K562 (cell line): ENCODE measurements around the gene PDE4D. TPM values are rescaled to one million over a fixed set of nuclear protein-coding genes. Genes with fewer than 3 reads are reported as not detected.

Experiments used
- ATAC-seq: fragments of 200-7000 bp; cut with Tn5 transposase; 3 replicates; pipeline ENCODE4 v1.9.1; 2020; ENCODE audit warnings: moderate library complexity
- BruUV-seq: library from RNA; stranded (reverse); fragments of 400-500 nt; replicated peaks from 2 replicates; lab custom pipeline; 2021; lab: Mats Ljungman, UMichigan
- CTCF ChIA-PET: fragments of 300-600 bp; formaldehyde crosslinking; extraction: SDS; loops from one replicate; lab custom pipeline; 2021; ENCODE audit warnings: low intra/inter-chr PET ratio; lab: Yijun Ruan, JAX
- POLR2A ChIA-PET: fragments of 300-600, 350-650 bp; sonication (Branson Sonifier 250); formaldehyde crosslinking; extraction: SDS; loops from one replicate; lab custom pipeline; 2021; ENCODE audit warnings: antibody characterized with exemption, inconsistent platforms; lab: Yijun Ruan, JAX
- DNase-seq, 4 experiments: peaks; one replicate each; pipeline versions ENCODE4 v3.0.0 to v3.0.0-alpha.2; 2011 to 2018; ENCODE audit warnings: low spot score in 3 of 4, mixed read lengths in 3 of 4; ENCODE audit errors: extremely low read depth in 1 of 4
- FAIRE-seq: peaks from 2 replicates; lab custom pipeline; 2011; peaks lifted over from hg19 to GRCh38; lab: Jason Lieb, UNC
- H2AFZ ChIP-seq: 2 replicates; pipeline ENCODE4 v1.6.0; 2011; ENCODE audit warnings: low read depth, low read length, control low read depth, inconsistent platforms
- H3K27ac ChIP-seq: fragments of 200-600 bp; 3 replicates; pipeline ENCODE4 v1.8.0; 2011; ENCODE audit warnings: low read depth, mild to moderate bottlenecking, control low read depth, inconsistent platforms, low read length, moderate library complexity, mixed read lengths; ENCODE audit errors: extremely low read depth
- H3K27me3 ChIP-seq, 2 experiments: fragments of 300-600 bp in 1 of 2; 2 replicates in 1 of 2; 3 replicates in 1 of 2; pipeline versions ENCODE4 v1.6.0 to v1.8.0; 2011; ENCODE audit warnings: inconsistent platforms in 2 of 2, low read length in 2 of 2, mild to moderate bottlenecking in 1 of 2, mixed read lengths in 1 of 2, moderate library complexity in 1 of 2; ENCODE audit not compliant: control insufficient read depth in 2 of 2, insufficient read depth in 2 of 2
- H3K36me3 ChIP-seq: fragments of 300-600 bp; 3 replicates; pipeline ENCODE4 v1.8.0; 2011; ENCODE audit warnings: mild to moderate bottlenecking, low read length, inconsistent platforms; ENCODE audit not compliant: control insufficient read depth, insufficient read depth
- H3K4me1 ChIP-seq, 2 experiments: fragments of 200-600 bp in 1 of 2; replicated peaks in 1 of 2; 2 replicates in 1 of 2; 3 replicates in 1 of 2; pipeline versions ENCODE4 v1.5.1 to v1.8.0; 2011; ENCODE audit warnings: inconsistent platforms in 2 of 2, low read length in 2 of 2, mild to moderate bottlenecking in 1 of 2, mixed read lengths in 1 of 2, moderate library complexity in 1 of 2; ENCODE audit not compliant: control insufficient read depth in 2 of 2, insufficient read depth in 2 of 2
- H3K4me2 ChIP-seq: 2 replicates; pipeline ENCODE4 v1.6.1; 2011; ENCODE audit warnings: low read length, control low read depth, inconsistent platforms, mixed read lengths; ENCODE audit not compliant: insufficient read depth
- H3K4me3 ChIP-seq: fragments of 200-600 bp; sonication (generic), shearing (Covaris generic); 2 replicates; pipeline ENCODE4 v1.5.1; 2016; ENCODE audit warnings: control low read depth, inconsistent platforms
- H3K79me2 ChIP-seq: fragments of 200-600 bp; 3 replicates; pipeline ENCODE4 v1.8.0; 2011; ENCODE audit warnings: low read length, inconsistent platforms; ENCODE audit not compliant: control insufficient read depth, insufficient read depth
- H3K9ac ChIP-seq, 2 experiments: 2 replicates each; pipeline versions ENCODE4 v1.6.0 to v1.6.1; 2011; ENCODE audit warnings: low read depth in 2 of 2, low read length in 2 of 2, control low read depth in 1 of 2, inconsistent platforms in 1 of 2, mild to moderate bottlenecking in 1 of 2, mixed read lengths in 1 of 2; ENCODE audit not compliant: insufficient read depth in 1 of 2
- H3K9me1 ChIP-seq: one replicate; pipeline ENCODE4 v1.6.0; 2011; ENCODE audit warnings: inconsistent platforms, mild to moderate bottlenecking, low read length, moderate library complexity; ENCODE audit not compliant: control insufficient read depth, insufficient read depth
- H3K9me3 ChIP-seq: replicated peaks from 2 replicates; pipeline ENCODE4 v1.5.1; 2011; ENCODE audit warnings: low read depth, low read length, inconsistent platforms; ENCODE audit not compliant: control insufficient read depth, insufficient read depth
- H4K20me1 ChIP-seq: replicated peaks from 2 replicates; pipeline ENCODE4 v1.6.1; 2011; ENCODE audit warnings: low read length, inconsistent platforms, mixed read lengths; ENCODE audit not compliant: control insufficient read depth, insufficient read depth
- BMI1 ChIP-seq: fragments of 150-350 bp; IDR thresholded peaks from 2 replicates; pipeline ENCODE4 v1.6.1; 2014; ENCODE audit warnings: low read length
- EWSR1 ChIP-seq: fragments of 450-650 bp; IDR thresholded peaks from 2 replicates; pipeline ENCODE4 v1.6.1; 2018; ENCODE audit warnings: borderline replicate concordance, mild to moderate bottlenecking, low read depth, moderate library complexity; ENCODE audit not compliant: partially characterized antibody
- POLR2AphosphoS5 ChIP-seq: IDR thresholded peaks from 2 replicates; pipeline ENCODE4 v1.6.1; 2011; ENCODE audit warnings: mild to moderate bottlenecking, low read depth, low read length, moderate library complexity; ENCODE audit not compliant: control insufficient read depth, insufficient read depth
- POLR2B ChIP-seq: fragments of 450-650 bp; IDR thresholded peaks from 2 replicates; pipeline ENCODE4 v1.6.1; 2018; ENCODE audit warnings: low read depth; ENCODE audit not compliant: partially characterized antibody
- PTTG1 ChIP-seq: fragments of 450-650 bp; IDR thresholded peaks from 2 replicates; pipeline ENCODE4 v1.6.1; 2016; ENCODE audit warnings: low read depth, mild to moderate bottlenecking, missing genetic modification characterization, missing compliant biosample characterization
- RBFOX2 ChIP-seq: fragments of 200-400 bp; formaldehyde crosslinking; IDR thresholded peaks from 2 replicates; pipeline ENCODE4 v1.6.1; 2017; ENCODE audit warnings: low read depth, mild to moderate bottlenecking, low read length, moderate library complexity
- ZNF282 ChIP-seq: sonication (generic); formaldehyde crosslinking; IDR thresholded peaks from 2 replicates; pipeline ENCODE4 v1.8.1; 2023; ENCODE audit warnings: missing genetic modification reagents
- ZNF311 ChIP-seq: fragments of 250-450 bp; sonication (Bioruptor Pico); IDR thresholded peaks from 2 replicates; pipeline ENCODE4 v1.4.0; 2020; ENCODE audit warnings: mild to moderate bottlenecking, moderate library complexity
- ZNF431 ChIP-seq: sonication (generic); formaldehyde crosslinking; IDR thresholded peaks from 2 replicates; pipeline ENCODE4 v1.8.0; 2022; ENCODE audit warnings: mild to moderate bottlenecking, missing genetic modification reagents
- WGBS: fragments of 100-300 bp; shearing (Covaris generic); methylation state at CpG from one replicate; pipeline ENCODE4 v1.1.6; 2016; ENCODE audit warnings: low coverage, mixed read lengths; ENCODE audit not compliant: insufficient coverage; ENCODE audit errors: missing lambda C conversion rate; 5-methylcytosine and 5-hydroxymethylcytosine counted together
- in situ Hi-C: fragments of 300-500 bp; cut with MboI; formaldehyde crosslinking; loops from 4 replicates; pipeline ENCODE4 v1.15.0; 2018; ENCODE audit warnings: inconsistent platforms, mixed read lengths
- intact Hi-C: fragments of 100-400 bp; cut with micrococcal nuclease; formaldehyde crosslinking; loops from 2 replicates; pipeline ENCODE4 v1.14.2; 2022
- polyA plus RNA-seq, 8 experiments: library from polyadenylated mRNA; depleted of rRNA in 4 of 8; stranded (reverse) in 5 of 8; unstranded in 3 of 8; fragments of >200 nt; fragmentation: Nextera tagmentation in 2 of 8; fragmentation: Illumina TruSeq in 1 of 8; extraction: Ambion mirVana in 2 of 8; extraction: Trizol in 1 of 8; gene quantifications; 2 replicates each; pipeline versions ENCODE4 v1.2.1 to v1.2.3, GENCODE V29; 2011 to 2014; ENCODE audit warnings: inconsistent platforms in 1 of 8, missing spikeins in 1 of 8
- total RNA-seq, 7 experiments: library from RNA; depleted of rRNA in 6 of 7; stranded (reverse); fragments of >200 nt in 6 of 7; fragmentation: Illumina TruSeq in 2 of 7; extraction: Trizol in 2 of 7; gene quantifications; 2 replicates each; pipeline versions ENCODE4 v1.2.1 to v1.2.3, GENCODE V29; 2011 to 2021; ENCODE audit warnings: low replicate concordance in 1 of 7
- TF ChIP-seq, protein P1 (sequence below): fragments of 450-650 bp; IDR thresholded peaks from 2 replicates; pipeline ENCODE4 v1.6.1; 2016; ENCODE audit warnings: mild to moderate bottlenecking, moderate library complexity

Gene PDE4D
- total and polyA plus RNA-seq, 9 of the 15 experiments (the other 6 are each of a cell fraction or from before 2014, with no cell fraction given): 0.04 to 0.46 (median 0.13) TPM

DNA sequence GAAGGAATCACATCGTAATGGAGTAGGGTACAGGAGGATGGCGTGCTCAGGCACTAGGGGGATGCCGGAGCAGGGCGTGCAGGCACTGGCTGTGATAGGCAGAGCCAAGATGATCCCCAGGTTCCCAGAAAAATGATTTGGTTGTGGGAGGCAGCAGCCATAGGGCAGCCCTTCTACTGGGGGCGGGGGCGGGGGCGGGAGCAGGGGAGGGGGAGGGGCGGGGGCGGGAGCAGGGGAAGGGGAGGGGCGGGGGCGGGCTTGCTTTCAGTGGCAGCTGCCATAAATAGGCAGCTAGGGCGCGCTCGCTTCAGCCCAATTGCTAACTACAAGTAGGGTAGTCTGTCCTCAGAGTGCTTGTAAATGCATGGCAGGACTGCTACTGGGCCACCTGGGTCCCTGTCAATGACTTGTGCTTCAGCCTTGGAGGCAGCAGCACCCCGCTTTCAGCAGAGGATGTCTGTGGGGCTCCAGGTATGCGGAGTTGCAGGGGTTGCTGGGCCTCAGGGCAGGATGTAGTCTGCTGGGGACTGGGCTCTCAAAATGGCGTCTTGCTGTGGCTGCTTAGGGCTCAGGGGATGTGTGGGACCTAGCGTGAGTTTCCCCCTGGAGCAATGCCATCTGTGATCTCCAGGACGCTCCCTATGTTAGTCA, 956.4 kb downstream of the PDE4D start:
- BruUV-seq: no TSS peak
- peaks cover 12% of the 10 kb centered on the region; the same call in 2 of the 3 replicates for H3K79me2 ChIP-seq
- H3K36me3 ChIP-seq: 0 out of 3 replicates have a peak, but pooled peaks cover 3% of the 10 kb centered on the region
- peak overlapping the region; percentile 90 for H2AFZ ChIP-seq
- peak overlapping the region; percentile 69 to 89 for H3K9ac ChIP-seq
- H3K4me2 ChIP-seq: peak overlapping the region; percentile 82
- H3K9me1 ChIP-seq: no peaks in the 10 kb centered on the region
- H3K4me3 ChIP-seq: peak overlapping the region; percentile 46
- in situ Hi-C loops: no loop called here
- 3% methylated on average over 8 of the region's 19 CpGs for WGBS
- peak overlapping the region; percentile 69; the same call in 2 of the 3 replicates for H3K27ac ChIP-seq
- ChIA-PET POLR2A (no interaction called here), CTCF (no interaction called here)
- DNase-seq (peak; percentile 63 to 74 (median 64)), FAIRE-seq (no peak), ATAC-seq (peak; percentile 92)
- H3K27me3 ChIP-seq: no peaks in the 10 kb centered on the region
- H4K20me1 ChIP-seq: no peaks in the 10 kb centered on the region
- peaks cover 0 to 2% of the 10 kb centered on the region in 2 experiments; a peak in 1 of 5 replicates for H3K4me1 ChIP-seq
- intact Hi-C loops: no loop called here
- no peaks in the 10 kb centered on the region for H3K9me3 ChIP-seq
- TF ChIP-seq BMI1 (no peak), POLR2B (peak; percentile 44), ZNF431 (CRISPR knock-in tag) (no peak), ZNF282 (CRISPR knock-in tag) (no peak), PTTG1 (tag) (no peak), RBFOX2 (peak; percentile 73), EWSR1 (no peak), POLR2AphosphoS5 (0 out of 2 replicates have a peak, but pooled peaks have one; percentile 19), ZNF311 (no peak)
- TF ChIP-seq, protein P1, sequence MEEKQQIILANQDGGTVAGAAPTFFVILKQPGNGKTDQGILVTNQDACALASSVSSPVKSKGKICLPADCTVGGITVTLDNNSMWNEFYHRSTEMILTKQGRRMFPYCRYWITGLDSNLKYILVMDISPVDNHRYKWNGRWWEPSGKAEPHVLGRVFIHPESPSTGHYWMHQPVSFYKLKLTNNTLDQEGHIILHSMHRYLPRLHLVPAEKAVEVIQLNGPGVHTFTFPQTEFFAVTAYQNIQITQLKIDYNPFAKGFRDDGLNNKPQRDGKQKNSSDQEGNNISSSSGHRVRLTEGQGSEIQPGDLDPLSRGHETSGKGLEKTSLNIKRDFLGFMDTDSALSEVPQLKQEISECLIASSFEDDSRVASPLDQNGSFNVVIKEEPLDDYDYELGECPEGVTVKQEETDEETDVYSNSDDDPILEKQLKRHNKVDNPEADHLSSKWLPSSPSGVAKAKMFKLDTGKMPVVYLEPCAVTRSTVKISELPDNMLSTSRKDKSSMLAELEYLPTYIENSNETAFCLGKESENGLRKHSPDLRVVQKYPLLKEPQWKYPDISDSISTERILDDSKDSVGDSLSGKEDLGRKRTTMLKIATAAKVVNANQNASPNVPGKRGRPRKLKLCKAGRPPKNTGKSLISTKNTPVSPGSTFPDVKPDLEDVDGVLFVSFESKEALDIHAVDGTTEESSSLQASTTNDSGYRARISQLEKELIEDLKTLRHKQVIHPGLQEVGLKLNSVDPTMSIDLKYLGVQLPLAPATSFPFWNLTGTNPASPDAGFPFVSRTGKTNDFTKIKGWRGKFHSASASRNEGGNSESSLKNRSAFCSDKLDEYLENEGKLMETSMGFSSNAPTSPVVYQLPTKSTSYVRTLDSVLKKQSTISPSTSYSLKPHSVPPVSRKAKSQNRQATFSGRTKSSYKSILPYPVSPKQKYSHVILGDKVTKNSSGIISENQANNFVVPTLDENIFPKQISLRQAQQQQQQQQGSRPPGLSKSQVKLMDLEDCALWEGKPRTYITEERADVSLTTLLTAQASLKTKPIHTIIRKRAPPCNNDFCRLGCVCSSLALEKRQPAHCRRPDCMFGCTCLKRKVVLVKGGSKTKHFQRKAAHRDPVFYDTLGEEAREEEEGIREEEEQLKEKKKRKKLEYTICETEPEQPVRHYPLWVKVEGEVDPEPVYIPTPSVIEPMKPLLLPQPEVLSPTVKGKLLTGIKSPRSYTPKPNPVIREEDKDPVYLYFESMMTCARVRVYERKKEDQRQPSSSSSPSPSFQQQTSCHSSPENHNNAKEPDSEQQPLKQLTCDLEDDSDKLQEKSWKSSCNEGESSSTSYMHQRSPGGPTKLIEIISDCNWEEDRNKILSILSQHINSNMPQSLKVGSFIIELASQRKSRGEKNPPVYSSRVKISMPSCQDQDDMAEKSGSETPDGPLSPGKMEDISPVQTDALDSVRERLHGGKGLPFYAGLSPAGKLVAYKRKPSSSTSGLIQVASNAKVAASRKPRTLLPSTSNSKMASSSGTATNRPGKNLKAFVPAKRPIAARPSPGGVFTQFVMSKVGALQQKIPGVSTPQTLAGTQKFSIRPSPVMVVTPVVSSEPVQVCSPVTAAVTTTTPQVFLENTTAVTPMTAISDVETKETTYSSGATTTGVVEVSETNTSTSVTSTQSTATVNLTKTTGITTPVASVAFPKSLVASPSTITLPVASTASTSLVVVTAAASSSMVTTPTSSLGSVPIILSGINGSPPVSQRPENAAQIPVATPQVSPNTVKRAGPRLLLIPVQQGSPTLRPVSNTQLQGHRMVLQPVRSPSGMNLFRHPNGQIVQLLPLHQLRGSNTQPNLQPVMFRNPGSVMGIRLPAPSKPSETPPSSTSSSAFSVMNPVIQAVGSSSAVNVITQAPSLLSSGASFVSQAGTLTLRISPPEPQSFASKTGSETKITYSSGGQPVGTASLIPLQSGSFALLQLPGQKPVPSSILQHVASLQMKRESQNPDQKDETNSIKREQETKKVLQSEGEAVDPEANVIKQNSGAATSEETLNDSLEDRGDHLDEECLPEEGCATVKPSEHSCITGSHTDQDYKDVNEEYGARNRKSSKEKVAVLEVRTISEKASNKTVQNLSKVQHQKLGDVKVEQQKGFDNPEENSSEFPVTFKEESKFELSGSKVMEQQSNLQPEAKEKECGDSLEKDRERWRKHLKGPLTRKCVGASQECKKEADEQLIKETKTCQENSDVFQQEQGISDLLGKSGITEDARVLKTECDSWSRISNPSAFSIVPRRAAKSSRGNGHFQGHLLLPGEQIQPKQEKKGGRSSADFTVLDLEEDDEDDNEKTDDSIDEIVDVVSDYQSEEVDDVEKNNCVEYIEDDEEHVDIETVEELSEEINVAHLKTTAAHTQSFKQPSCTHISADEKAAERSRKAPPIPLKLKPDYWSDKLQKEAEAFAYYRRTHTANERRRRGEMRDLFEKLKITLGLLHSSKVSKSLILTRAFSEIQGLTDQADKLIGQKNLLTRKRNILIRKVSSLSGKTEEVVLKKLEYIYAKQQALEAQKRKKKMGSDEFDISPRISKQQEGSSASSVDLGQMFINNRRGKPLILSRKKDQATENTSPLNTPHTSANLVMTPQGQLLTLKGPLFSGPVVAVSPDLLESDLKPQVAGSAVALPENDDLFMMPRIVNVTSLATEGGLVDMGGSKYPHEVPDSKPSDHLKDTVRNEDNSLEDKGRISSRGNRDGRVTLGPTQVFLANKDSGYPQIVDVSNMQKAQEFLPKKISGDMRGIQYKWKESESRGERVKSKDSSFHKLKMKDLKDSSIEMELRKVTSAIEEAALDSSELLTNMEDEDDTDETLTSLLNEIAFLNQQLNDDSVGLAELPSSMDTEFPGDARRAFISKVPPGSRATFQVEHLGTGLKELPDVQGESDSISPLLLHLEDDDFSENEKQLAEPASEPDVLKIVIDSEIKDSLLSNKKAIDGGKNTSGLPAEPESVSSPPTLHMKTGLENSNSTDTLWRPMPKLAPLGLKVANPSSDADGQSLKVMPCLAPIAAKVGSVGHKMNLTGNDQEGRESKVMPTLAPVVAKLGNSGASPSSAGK: no peak
